H1 (cell line): ENCODE measurements around the gene CDK5RAP3. TPM values are rescaled to one million over a fixed set of nuclear protein-coding genes. Genes with fewer than 3 reads are reported as not detected.

Experiments used
- CTCF ChIA-PET: fragments of 300-600 bp; sonication (Branson Sonifier 250); formaldehyde crosslinking; loops from one replicate; lab custom pipeline; 2021; ENCODE audit not compliant: partially characterized antibody; lab: Charles Lee
- POLR2A ChIA-PET: fragments of 300-600 bp; sonication (Branson Sonifier 250); formaldehyde crosslinking; loops from one replicate; lab custom pipeline; 2021; ENCODE audit warnings: inconsistent platforms; ENCODE audit not compliant: partially characterized antibody; lab: Charles Lee
- DNase-seq, 2 experiments: peaks; one replicate each; pipeline versions ENCODE4 v3.0.0 to v3.0.0-alpha.2; 2010 to 2022; ENCODE audit warnings: low spot score in 2 of 2, low read depth in 1 of 2, mixed read lengths in 1 of 2
- FAIRE-seq: peaks from 2 replicates; lab custom pipeline; 2011; peaks lifted over from hg19 to GRCh38; lab: Jason Lieb, UNC
- H2AFZ ChIP-seq: 2 replicates; pipeline ENCODE4 v1.8.1; 2012; ENCODE audit warnings: low read length, inconsistent platforms
- H2AK5ac ChIP-seq: 2 replicates; pipeline ENCODE4 v1.6.1; 2013; ENCODE audit warnings: low read depth, low read length
- H2BK120ac ChIP-seq: replicated peaks from 2 replicates; pipeline ENCODE3; 2013; ENCODE audit warnings: low read depth, low read length, inconsistent platforms
- H2BK12ac ChIP-seq: 2 replicates; pipeline ENCODE4 v1.6.1; 2013; ENCODE audit warnings: low read depth, low read length
- H2BK15ac ChIP-seq: 2 replicates; pipeline ENCODE4 v1.6.1; 2013; ENCODE audit warnings: low read length
- H2BK20ac ChIP-seq: 2 replicates; pipeline ENCODE4 v1.6.1; 2013; ENCODE audit warnings: low read length
- H2BK5ac ChIP-seq: 2 replicates; pipeline ENCODE4 v1.6.1; 2013; ENCODE audit warnings: low read depth, low read length
- H3K14ac ChIP-seq: 2 replicates; pipeline ENCODE4 v1.6.1; 2013; ENCODE audit warnings: inconsistent platforms; ENCODE audit not compliant: insufficient read length
- H3K18ac ChIP-seq: 2 replicates; pipeline ENCODE4 v1.6.1; 2013; ENCODE audit warnings: low read length; ENCODE audit errors: extremely low read depth
- H3K23ac ChIP-seq: 2 replicates; pipeline ENCODE4 v1.6.1; 2013; ENCODE audit warnings: inconsistent platforms; ENCODE audit not compliant: insufficient read length
- H3K23me2 ChIP-seq: 2 replicates; pipeline ENCODE4 v1.6.1; 2013; ENCODE audit warnings: low read depth, low read length
- H3K27ac ChIP-seq: 2 replicates; pipeline ENCODE4 v1.6.1; 2011; ENCODE audit warnings: low read depth, low read length, inconsistent platforms
- H3K27me3 ChIP-seq, 4 experiments: replicated peaks in 1 of 4; 1 replicate in 1 of 4; 2 replicates in 3 of 4; pipeline versions ENCODE4 v1.6.1 to v1.8.1; 2011 to 2013; ENCODE audit warnings: low read length in 3 of 4, mild to moderate bottlenecking in 3 of 4, inconsistent platforms in 2 of 4, mixed read lengths in 2 of 4, moderate library complexity in 1 of 4; ENCODE audit not compliant: control insufficient read depth in 3 of 4, insufficient read depth in 3 of 4; ENCODE audit errors: extremely low read depth in 1 of 4
- H3K36me3 ChIP-seq, 4 experiments: 2 replicates each; pipeline versions ENCODE4 v1.6.1 to v1.8.1; 2011 to 2013; ENCODE audit warnings: mild to moderate bottlenecking in 4 of 4, low read length in 3 of 4, moderate library complexity in 2 of 4, control low read depth in 1 of 4, inconsistent platforms in 1 of 4; ENCODE audit not compliant: insufficient read depth in 4 of 4, control insufficient read depth in 2 of 4
- H3K4ac ChIP-seq: replicated peaks from 2 replicates; pipeline ENCODE3; 2013; ENCODE audit warnings: low read length, low read depth, mixed read lengths, inconsistent platforms; ENCODE audit not compliant: insufficient read length
- H3K4me1 ChIP-seq, 4 experiments: replicated peaks in 1 of 4; 1 replicate in 1 of 4; 2 replicates in 3 of 4; pipeline versions ENCODE4 v1.6.1 to v1.8.1; 2011 to 2013; ENCODE audit warnings: low read length in 3 of 4, inconsistent platforms in 2 of 4, mixed read lengths in 1 of 4; ENCODE audit not compliant: insufficient read depth in 4 of 4, control insufficient read depth in 3 of 4
- H3K4me2 ChIP-seq, 2 experiments: 2 replicates each; pipeline versions ENCODE4 v1.6.1 to v1.8.1; 2011 to 2013; ENCODE audit warnings: low read depth in 2 of 2, low read length in 2 of 2, control low read depth in 1 of 2, inconsistent platforms in 1 of 2, mild to moderate bottlenecking in 1 of 2; ENCODE audit not compliant: insufficient read depth in 1 of 2
- H3K4me3 ChIP-seq, 4 experiments: fragments of 200-600, 300-600 bp in 1 of 4; sonication (generic), shearing (Covaris generic), sonication (Bioruptor Twin) in 1 of 4; 2 replicates each; pipeline versions ENCODE4 v1.5.1 to v1.8.1; 2011 to 2016; ENCODE audit warnings: low read length in 4 of 4, low read depth in 3 of 4, control low read depth in 2 of 4, inconsistent platforms in 2 of 4, mild to moderate bottlenecking in 2 of 4, mixed read lengths in 1 of 4, moderate library complexity in 1 of 4; ENCODE audit not compliant: insufficient read depth in 2 of 4; ENCODE audit errors: extremely low read depth in 1 of 4
- H3K56ac ChIP-seq: replicated peaks from 2 replicates; pipeline ENCODE3; 2013; ENCODE audit warnings: low read depth, mild to moderate bottlenecking, mixed read lengths, low read length, inconsistent platforms; ENCODE audit not compliant: insufficient read length
- H3K79me1 ChIP-seq: 2 replicates; pipeline ENCODE4 v1.6.1; 2013; ENCODE audit warnings: low read depth, low read length, control low read depth
- H3K79me2 ChIP-seq, 2 experiments: 2 replicates each; pipeline versions ENCODE4 v1.6.1 to v1.8.1; 2012 to 2013; ENCODE audit warnings: low read length in 2 of 2, mild to moderate bottlenecking in 2 of 2, inconsistent platforms in 1 of 2; ENCODE audit not compliant: insufficient read depth in 2 of 2, control insufficient read depth in 1 of 2
- H3K9ac ChIP-seq, 4 experiments: replicated peaks in 1 of 4; 1 replicate in 1 of 4; 2 replicates in 3 of 4; pipeline versions ENCODE4 v1.6.1 to v1.8.1; 2011 to 2013; ENCODE audit warnings: low read depth in 3 of 4, low read length in 3 of 4, control low read depth in 2 of 4, mild to moderate bottlenecking in 2 of 4, moderate library complexity in 2 of 4, inconsistent platforms in 1 of 4; ENCODE audit errors: extremely low read depth in 1 of 4
- H3K9me3 ChIP-seq, 2 experiments: 2 replicates each; pipeline versions ENCODE4 v1.6.1 to v1.8.1; 2012 to 2013; ENCODE audit warnings: mild to moderate bottlenecking in 2 of 2, moderate library complexity in 2 of 2, control low read depth in 1 of 2, inconsistent platforms in 1 of 2, low read depth in 1 of 2, low read length in 1 of 2, mixed read lengths in 1 of 2; ENCODE audit not compliant: insufficient read depth in 2 of 2
- H4K20me1 ChIP-seq, 2 experiments: replicated peaks in 1 of 2; 2 replicates each; pipeline versions ENCODE3 to v1.8.1; 2011 to 2013; ENCODE audit warnings: inconsistent platforms in 2 of 2, low read length in 2 of 2, mild to moderate bottlenecking in 1 of 2; ENCODE audit not compliant: insufficient read depth in 2 of 2, control insufficient read depth in 1 of 2
- H4K5ac ChIP-seq: 2 replicates; pipeline ENCODE4 v1.6.1; 2013; ENCODE audit warnings: low read length, low read depth, mixed read lengths, inconsistent platforms; ENCODE audit not compliant: insufficient read length
- H4K8ac ChIP-seq: 2 replicates; pipeline ENCODE4 v1.8.0; 2013; ENCODE audit warnings: mild to moderate bottlenecking, moderate library complexity, low read length, inconsistent platforms; ENCODE audit not compliant: insufficient read depth; ENCODE audit errors: extremely low read depth
- H4K91ac ChIP-seq: replicated peaks from 2 replicates; pipeline ENCODE3; 2013; ENCODE audit warnings: low read length, mixed read lengths, inconsistent platforms; ENCODE audit not compliant: insufficient read length
- BACH1 ChIP-seq: IDR thresholded peaks from 2 replicates; pipeline ENCODE4 v1.6.1; 2012; ENCODE audit warnings: low read length, improper control_type of control experiment
- EGR1 ChIP-seq: IDR thresholded peaks from 2 replicates; pipeline ENCODE4 v1.6.1; 2011; ENCODE audit warnings: low read depth, low read length, borderline replicate concordance
- GTF2F1 ChIP-seq: IDR thresholded peaks from 2 replicates; pipeline ENCODE4 v1.6.1; 2012; ENCODE audit warnings: low read depth, low read length, improper control_type of control experiment, borderline replicate concordance
- MAFK ChIP-seq: IDR thresholded peaks from 2 replicates; pipeline ENCODE4 v1.6.1; 2012; ENCODE audit warnings: low read depth, mild to moderate bottlenecking, improper control_type of control experiment, low read length
- WGBS, 2 experiments: shearing (Covaris generic) in 1 of 2; methylation state at CpG; one replicate each; pipeline versions ENCODE4 v1.1.6 to v1.1.7; 2013 to 2015; ENCODE audit warnings: low lambda C conversion rate in 2 of 2, mixed read lengths in 2 of 2, inconsistent platforms in 1 of 2, low coverage in 1 of 2, missing lambda C conversion rate in 1 of 2; ENCODE audit not compliant: insufficient replicate concordance in 2 of 2, insufficient coverage in 1 of 2, insufficient read length in 1 of 2; ENCODE audit errors: extremely low coverage in 1 of 2, missing lambda C conversion rate in 1 of 2; 5-methylcytosine and 5-hydroxymethylcytosine counted together
- polyA plus RNA-seq, 7 experiments: library from polyadenylated mRNA; depleted of rRNA in 3 of 7; stranded (reverse) in 5 of 7; unstranded in 2 of 7; fragments of >200 nt in 5 of 7; fragments of 200-250 nt in 2 of 7; gene quantifications; 1 replicate in 5 of 7; 2 replicates in 1 of 7; 4 replicates in 1 of 7; pipeline versions ENCODE4 v1.2.1 to v1.2.3, GENCODE V29; 2011 to 2013; ENCODE audit warnings: missing spikeins in 2 of 7, mixed read lengths in 2 of 7
- total RNA-seq: library from RNA; stranded (reverse); fragmentation: NEBNext Ultra II Directional; extraction: Animal tissue kit (Norgen Biotek cat#: 25700); gene quantifications from 2 replicates; pipeline ENCODE4 v1.2.1, GENCODE V29; 2021

The CDK5RAP3 gene
- total and polyA plus RNA-seq, 2 of the 8 experiments (the other 6 are each of a cell fraction or from before 2014, with no cell fraction given) = 88.2 to 93.2 TPM

GRCh38 chr17:48002266-48002915 lies 31.5 kb downstream of the CDK5RAP3 start:
- TF ChIP-seq BACH1 = peak; percentile 61; the same call in 1 of the 2 replicates
- TF ChIP-seq EGR1 = 0 out of 2 replicates have a peak, but pooled peaks have one; percentile 44
- peak; percentile 74 for TF ChIP-seq MAFK
- TF ChIP-seq GTF2F1 = no peak
- peak overlapping the region in 2 of 4 experiments; percentile 3 to 35; a peak in 2 of 7 replicates for H3K9ac ChIP-seq
- no peak overlapping the region for H3K23ac ChIP-seq
- H3K27me3 ChIP-seq = no peaks in the 10 kb centered on the region
- H3K56ac ChIP-seq = no peak overlapping the region
- H3K4ac ChIP-seq = peak overlapping the region; percentile 93
- ChIA-PET POLR2A (interaction anchor here (0.9 to 4.1 kb wide), 5 partner anchors 9 to 52 kb away, joined by 3 to 19 read pairs (median 7); partner anchors contain the start of gene NFE2L1), CTCF (interaction anchor here (0.6 to 27.8 kb wide), 9 partner anchors 11 to 156 kb away, joined by 3 to 493 read pairs (median 11); partner anchors contain the start of genes CDK5RAP3, PNPO and PRR15L)
- peaks cover 18 to 41% (median 28%) of the 10 kb centered on the region in 4 experiments for H3K4me1 ChIP-seq
- 0 out of 2 replicates have a peak, but pooled peaks cover 2% of the 10 kb centered on the region for H3K23me2 ChIP-seq
- H2AFZ ChIP-seq = no peak overlapping the region
- H3K36me3 ChIP-seq = no peaks in the 10 kb centered on the region
- peak overlapping the region; percentile 98 for H4K91ac ChIP-seq
- FAIRE-seq = no peak
- H3K27ac ChIP-seq = peak overlapping the region; percentile 68
- H3K4me2 ChIP-seq = peak overlapping the region; percentile 57 to 76
- WGBS, 2 experiments = 28% methylated on average over 4 of the region's 4 CpGs; no CpG with 5 or more reads in 1 of the 2 experiments
- H2BK5ac ChIP-seq = peak overlapping the region; percentile 92; the same call in 1 of the 2 replicates
- peak overlapping the region in 1 of 4 experiments; percentile 12; a peak in 3 of 8 replicates for H3K4me3 ChIP-seq
- no peak overlapping the region for H2BK15ac ChIP-seq
- H2BK12ac ChIP-seq = peak overlapping the region; percentile 98; the same call in 1 of the 2 replicates
- no peak overlapping the region for H4K8ac ChIP-seq
- no peak overlapping the region for H2AK5ac ChIP-seq
- DNase-seq = no peak
- peak overlapping the region; percentile 88 for H4K5ac ChIP-seq
- H3K14ac ChIP-seq = no peak overlapping the region
- H2BK20ac ChIP-seq = peak overlapping the region; percentile 88
- peak overlapping the region; percentile 97 for H2BK120ac ChIP-seq
- no peaks in the 10 kb centered on the region for H3K79me1 ChIP-seq
- H3K18ac ChIP-seq = peak overlapping the region; percentile 93
- H4K20me1 ChIP-seq = no peaks in the 10 kb centered on the region
- no peaks in the 10 kb centered on the region for H3K79me2 ChIP-seq
- no peaks in the 10 kb centered on the region for H3K9me3 ChIP-seq
